K562 (cell line): Measurements from ENCODE around the gene FIGNL1. TPM values are rescaled to one million over a fixed set of nuclear protein-coding genes. Genes with fewer than 3 reads are reported as not detected.

Experiments
- ARID2 ChIP-seq: fragments of 450-650 bp; IDR thresholded peaks from 2 replicates; pipeline ENCODE4 v1.6.1; 2017; ENCODE audit warnings: antibody characterized with exemption, mild to moderate bottlenecking
- EGR1 ChIP-seq: fragments of 450-650 bp; conservative IDR thresholded peaks from 2 replicates; pipeline ENCODE4 v1.6.1; 2017; ENCODE audit warnings: mild to moderate bottlenecking
- ETV1 ChIP-seq: fragments of 450-650 bp; conservative IDR thresholded peaks from 2 replicates; pipeline ENCODE4 v1.6.1; 2016; ENCODE audit warnings: missing genetic modification characterization, control low read depth, low read depth, missing compliant biosample characterization
- GABPA ChIP-seq: fragments of 200-800 bp; sonication (Bioruptor generic); conservative IDR thresholded peaks from 2 replicates; pipeline ENCODE4 v1.6.1; 2016; ENCODE audit warnings: low read depth, missing genetic modification characterization, missing compliant biosample characterization
- GMEB1 ChIP-seq: fragments of 250-450 bp; sonication (Bioruptor Pico); IDR thresholded peaks from 2 replicates; pipeline ENCODE4 v1.4.0; 2020; ENCODE audit warnings: mild to moderate bottlenecking
- RCOR1 ChIP-seq, 2 experiments: IDR thresholded peaks; 2 replicates each; pipeline ENCODE4 v1.6.1; 2012; ENCODE audit warnings: low read depth in 2 of 2, low read length in 2 of 2, borderline replicate concordance in 1 of 2, improper control_type of control experiment in 1 of 2
- SREBF2 ChIP-seq: sonication (generic); formaldehyde crosslinking; IDR thresholded peaks from 2 replicates; pipeline ENCODE4 v1.4.0; 2020; ENCODE audit warnings: mild to moderate bottlenecking, missing genetic modification reagents
- THRB ChIP-seq: fragments of 450-650 bp; formaldehyde crosslinking; conservative IDR thresholded peaks from 2 replicates; pipeline ENCODE4 v1.4.0; 2022; ENCODE audit warnings: mild to moderate bottlenecking, missing genetic modification characterization
- ZNF121 ChIP-seq: sonication (generic); formaldehyde crosslinking; conservative IDR thresholded peaks from 2 replicates; pipeline ENCODE4 v1.8.0; 2022; ENCODE audit warnings: missing genetic modification reagents
- ZNF3 ChIP-seq: fragments of 250-450 bp; sonication (Bioruptor Pico); IDR thresholded peaks from 2 replicates; pipeline ENCODE4 v1.5.0; 2021; ENCODE audit warnings: mild to moderate bottlenecking, moderate library complexity
- ZNF518B ChIP-seq: fragments of 250-450 bp; sonication (Bioruptor Pico); IDR thresholded peaks from 2 replicates; pipeline ENCODE4 v1.5.0; 2021; ENCODE audit warnings: mild to moderate bottlenecking, moderate library complexity
- ZNF780A ChIP-seq: fragments of 250-450 bp; sonication (Bioruptor Pico); IDR thresholded peaks from 2 replicates; pipeline ENCODE4 v1.5.0; 2021; ENCODE audit warnings: mild to moderate bottlenecking
- polyA plus RNA-seq, 8 experiments: library from polyadenylated mRNA; depleted of rRNA in 4 of 8; stranded (reverse) in 5 of 8; unstranded in 3 of 8; fragments of >200 nt; fragmentation: Nextera tagmentation in 2 of 8; fragmentation: Illumina TruSeq in 1 of 8; extraction: Ambion mirVana in 2 of 8; extraction: Trizol in 1 of 8; gene quantifications; 2 replicates each; pipeline versions ENCODE4 v1.2.1 to v1.2.3, GENCODE V29; 2011 to 2014; ENCODE audit warnings: inconsistent platforms in 1 of 8, missing spikeins in 1 of 8
- total RNA-seq, 7 experiments: library from RNA; depleted of rRNA in 6 of 7; stranded (reverse); fragments of >200 nt in 6 of 7; fragmentation: Illumina TruSeq in 2 of 7; extraction: Trizol in 2 of 7; gene quantifications; 2 replicates each; pipeline versions ENCODE4 v1.2.1 to v1.2.3, GENCODE V29; 2011 to 2021; ENCODE audit warnings: low replicate concordance in 1 of 7

FIGNL1 gene
- total and polyA plus RNA-seq, 9 of the 15 experiments (the other 6 are each of a cell fraction or from before 2014, with no cell fraction given): 15.5 to 48.3 (median 27.6) TPM

- no peak for TF ChIP-seq ZNF518B (CRISPR knock-in tag)
- TF ChIP-seq EGR1: no peak
- no peak for TF ChIP-seq SREBF2 (CRISPR knock-in tag)
- TF ChIP-seq GMEB1 (CRISPR knock-in tag): no peak
- no peak for TF ChIP-seq ZNF780A (CRISPR knock-in tag)
- TF ChIP-seq ETV1: no peak
- peak in 1 of 2 experiments; percentile 42; a peak in 1 of 4 replicates for TF ChIP-seq RCOR1 (IDR thresholded peaks at IDR 0.05; ENCODE audit: borderline replicate concordance in 1 of 2, low read depth in 2 of 2, low read length in 2 of 2)
- TF ChIP-seq ZNF121 (CRISPR knock-in tag): no peak
- TF ChIP-seq ARID2: peak; percentile 87
- no peak for TF ChIP-seq GABPA (tag)
- TF ChIP-seq ZNF3 (CRISPR knock-in tag): no peak
- no peak for TF ChIP-seq THRB
Measured at GRCh38 chr7:50467817-50468610, 17.9 kb upstream of the FIGNL1 start (continued).
